ENCODE measurements around the gene SH3GLB1.

GRCh38 chr1:86739648-86740509 lies 35.5 kb downstream of the SH3GLB1 start:
- TF ChIP-seq POLR2A (IDR thresholded peaks at IDR 0.05): no peak
- no peak for TF ChIP-seq CTCF (IDR thresholded peaks at IDR 0.05)
